WTC11 (cell line): Measurements from ENCODE around the gene AKAIN1. TPM values are rescaled to one million over a fixed set of nuclear protein-coding genes. Genes with fewer than 3 reads are reported as not detected.

Experiments used
- ATAC-seq: fragments of 200-7000 bp; cut with Tn5 transposase; 2 replicates; pipeline ENCODE4 v1.10.0; 2021; ENCODE audit warnings: mild to moderate bottlenecking, moderate library complexity
- CTCF ChIA-PET: fragments of 300-600 bp; sonication (Branson Sonifier 250); formaldehyde crosslinking; loops from one replicate; lab custom pipeline; 2021; ENCODE audit warnings: antibody characterized with exemption; lab: Charles Lee
- POLR2A ChIA-PET: fragments of 350-600 bp; sonication (Branson Sonifier 250); formaldehyde crosslinking; loops from one replicate; lab custom pipeline; 2021; ENCODE audit warnings: antibody characterized with exemption; lab: Charles Lee
- DNase-seq: peaks from one replicate; pipeline ENCODE4 v3.0.0; 2021; ENCODE audit warnings: low spot score
- H3K27ac Mint-ChIP-seq: 2 replicates; pipeline ENCODE4 v1.8.0; 2021; ENCODE audit warnings: mixed read lengths
- H3K27me3 Mint-ChIP-seq: 2 replicates; pipeline ENCODE4 v1.8.0; 2021; ENCODE audit warnings: low read depth, mild to moderate bottlenecking, moderate library complexity, mixed read lengths
- H3K36me3 Mint-ChIP-seq: 2 replicates; pipeline ENCODE4 v1.8.0; 2021; ENCODE audit warnings: mixed read lengths
- H3K4me1 Mint-ChIP-seq: 2 replicates; pipeline ENCODE4 v1.8.0; 2022; ENCODE audit warnings: mixed read lengths
- H3K4me3 Mint-ChIP-seq: 2 replicates; pipeline ENCODE4 v1.8.0; 2021; ENCODE audit warnings: mild to moderate bottlenecking, moderate library complexity, mixed read lengths
- H3K9me3 Mint-ChIP-seq: 2 replicates; pipeline ENCODE4 v1.8.0; 2021; ENCODE audit warnings: mixed read lengths
- AFF4 ChIP-seq: sonication (generic); formaldehyde crosslinking; IDR thresholded peaks from 2 replicates; pipeline ENCODE4 v1.8.1; 2023; ENCODE audit warnings: mild to moderate bottlenecking, missing genetic modification reagents, borderline replicate concordance
- CBFB ChIP-seq: sonication (generic); formaldehyde crosslinking; IDR thresholded peaks from 2 replicates; pipeline ENCODE4 v1.8.1; 2022; ENCODE audit warnings: mild to moderate bottlenecking, low read depth, missing genetic modification reagents
- CDX4 ChIP-seq: fragments of 250-450 bp; sonication (Bioruptor Pico); IDR thresholded peaks from 2 replicates; pipeline ENCODE4 v1.9.0; 2021; ENCODE audit warnings: moderate library complexity, mild to moderate bottlenecking, inconsistent platforms, borderline replicate concordance
- E2F1 ChIP-seq: sonication (generic); formaldehyde crosslinking; IDR thresholded peaks from 2 replicates; pipeline ENCODE4 v1.8.0; 2022; ENCODE audit warnings: mild to moderate bottlenecking, missing genetic modification reagents
- E2F4 ChIP-seq: sonication (generic); formaldehyde crosslinking; IDR thresholded peaks from 2 replicates; pipeline ENCODE4 v1.8.1; 2022; ENCODE audit warnings: low read depth, mild to moderate bottlenecking, moderate library complexity, missing genetic modification reagents, borderline replicate concordance
- ESRRA ChIP-seq: sonication (generic); formaldehyde crosslinking; IDR thresholded peaks from 2 replicates; pipeline ENCODE4 v1.8.1; 2022; ENCODE audit warnings: mild to moderate bottlenecking, missing genetic modification reagents, borderline replicate concordance
- FOXP4 ChIP-seq: sonication (generic); formaldehyde crosslinking; IDR thresholded peaks from 2 replicates; pipeline ENCODE4 v1.8.0; 2022; ENCODE audit warnings: mild to moderate bottlenecking, missing genetic modification reagents
- HMGA2 ChIP-seq: fragments of 250-450 bp; sonication (Bioruptor Pico); IDR thresholded peaks from 2 replicates; pipeline ENCODE4 v1.4.0; 2021; ENCODE audit warnings: mild to moderate bottlenecking, moderate library complexity
- MLX ChIP-seq: sonication (generic); formaldehyde crosslinking; IDR thresholded peaks from 2 replicates; pipeline ENCODE4 v1.8.1; 2023; ENCODE audit warnings: mild to moderate bottlenecking, missing genetic modification reagents, moderate library complexity
- NFE2L1 ChIP-seq: sonication (generic); formaldehyde crosslinking; IDR thresholded peaks from 2 replicates; pipeline ENCODE4 v1.8.1; 2023; ENCODE audit warnings: missing genetic modification reagents
- NFYB ChIP-seq: sonication (generic); formaldehyde crosslinking; conservative IDR thresholded peaks from 2 replicates; pipeline ENCODE4 v1.8.0; 2022; ENCODE audit warnings: low read depth, missing genetic modification reagents
- NR3C1 ChIP-seq: sonication (generic); formaldehyde crosslinking; conservative IDR thresholded peaks from 2 replicates; pipeline ENCODE4 v1.8.1; 2023; ENCODE audit warnings: low read depth, mild to moderate bottlenecking, missing genetic modification reagents
- PRDM15 ChIP-seq: sonication (generic); formaldehyde crosslinking; IDR thresholded peaks from 2 replicates; pipeline ENCODE4 v1.8.0; 2022; ENCODE audit warnings: missing genetic modification reagents
- PREB ChIP-seq: sonication (generic); formaldehyde crosslinking; IDR thresholded peaks from 2 replicates; pipeline ENCODE4 v1.8.1; 2022; ENCODE audit warnings: mild to moderate bottlenecking, missing genetic modification reagents, moderate library complexity, borderline replicate concordance
- RELA ChIP-seq: sonication (generic); formaldehyde crosslinking; IDR thresholded peaks from 2 replicates; pipeline ENCODE4 v1.8.1; 2022; ENCODE audit warnings: missing genetic modification reagents, mild to moderate bottlenecking, borderline replicate concordance
- SP1 ChIP-seq: sonication (generic); formaldehyde crosslinking; conservative IDR thresholded peaks from 2 replicates; pipeline ENCODE4 v1.8.1; 2022; ENCODE audit warnings: missing genetic modification reagents
- ZMAT4 ChIP-seq: fragments of 250-450 bp; sonication (Bioruptor Pico); IDR thresholded peaks from 2 replicates; pipeline ENCODE4 v1.9.0; 2021; ENCODE audit warnings: mild to moderate bottlenecking
- ZNF281 ChIP-seq: sonication (generic); formaldehyde crosslinking; IDR thresholded peaks from 2 replicates; pipeline ENCODE4 v1.8.0; 2023; ENCODE audit warnings: mild to moderate bottlenecking, missing genetic modification reagents
- ZNF317 ChIP-seq: sonication (generic); formaldehyde crosslinking; IDR thresholded peaks from 2 replicates; pipeline ENCODE4 v1.8.1; 2023; ENCODE audit warnings: low read depth, mild to moderate bottlenecking, moderate library complexity, missing genetic modification reagents, borderline replicate concordance
- total RNA-seq: library from RNA; stranded (reverse); gene quantifications from 3 replicates; pipeline ENCODE4 v1.2.3, GENCODE V29; 2021

Gene AKAIN1
- total RNA-seq, 1 experiment from 2014 or later = not detected

- ChIA-PET CTCF (no interaction called here), POLR2A (no interaction called here)
- Mint-ChIP-seq H3K27ac (no peak overlapping the region), H3K9me3 (no peaks in the 10 kb centered on the region), H3K27me3 (0 out of 2 replicates have a peak, but pooled peaks cover 4% of the 10 kb centered on the region), H3K4me1 (0 out of 2 replicates have a peak, but pooled peaks cover 4% of the 10 kb centered on the region), H3K4me3 (no peak overlapping the region), H3K36me3 (no peaks in the 10 kb centered on the region)
- DNase-seq (no peak), ATAC-seq (no peak)
- TF ChIP-seq SP1 (CRISPR knock-in tag) (no peak), E2F1 (CRISPR knock-in tag) (no peak), NFE2L1 (CRISPR knock-in tag) (no peak), ESRRA (no peak), CDX4 (no peak), NFYB (CRISPR knock-in tag) (no peak), NR3C1 (CRISPR knock-in tag) (no peak), PREB (no peak), MLX (no peak), ZMAT4 (CRISPR knock-in tag) (no peak), FOXP4 (CRISPR knock-in tag) (no peak), ZNF281 (CRISPR knock-in tag) (no peak), HMGA2 (CRISPR knock-in tag) (no peak), E2F4 (CRISPR knock-in tag) (no peak), PRDM15 (CRISPR knock-in tag) (no peak), RELA (CRISPR knock-in tag) (no peak), ZNF317 (CRISPR knock-in tag) (no peak), AFF4 (CRISPR knock-in tag) (no peak), CBFB (CRISPR knock-in tag) (no peak)
These were observed 18.5 kb downstream of the AKAIN1 start for GRCh38 chr18:5178519-5178918.
